ENCODE measurements around the gene SS18L1.
A peak's percentile ranks its signal among the peaks of the same experiment; 100 is the strongest.
"Not testable (repeated sequence)": the region's sequence is repeated elsewhere in the genome, so short reads cannot be mapped to it uniquely, and the experiment has no call there.

Gene SS18L1

GRCh38 chr20:62143081-62143956, at the start of gene SS18L1, which contains the start of gene PSMA7:
TSS of gene SS18L1 (plus strand) at chr20:62143769. CDS start at chr20:62143821, 52 bp downstream.
TSS of gene PSMA7 (minus strand) at chr20:62143394. CDS start at chr20:62143303, 91 bp downstream.
- peak; percentile 84 for DNase-seq (ENCODE audit: low spot score)

GRCh38 chr20:62096421-62097380, 46.9 kb upstream of the SS18L1 start:
- no peak for DNase-seq (ENCODE audit: low spot score)

- no peak for DNase-seq (ENCODE audit: low spot score)
Measured at GRCh38 chr20:62097881-62098407, 45.6 kb upstream of the SS18L1 start.

GRCh38 chr20:62101078-62101477, 42.5 kb upstream of the SS18L1 start:
- no peak for DNase-seq (ENCODE audit: low spot score)

GRCh38 chr20:62103508-62104233, 39.9 kb upstream of the SS18L1 start:
- DNase-seq (ENCODE audit: low spot score): no peak

GRCh38 chr20:62104234-62104789, 39.3 kb upstream of the SS18L1 start:
- no peak for DNase-seq (ENCODE audit: low spot score)

- DNase-seq (ENCODE audit: low spot score): no peak
Measured at GRCh38 chr20:62104791-62105345, 38.7 kb upstream of the SS18L1 start.

- DNase-seq (ENCODE audit: low spot score): no peak
Measured at GRCh38 chr20:62105592-62105991, 38.0 kb upstream of the SS18L1 start.

GRCh38 chr20:62111148-62111547, 32.4 kb upstream of the SS18L1 start:
- no peak for DNase-seq (ENCODE audit: low spot score)

GRCh38 chr20:62112368-62112767, 31.2 kb upstream of the SS18L1 start:
- no peak for DNase-seq (ENCODE audit: low spot score)

- no peak for DNase-seq (ENCODE audit: low spot score)
Measured at GRCh38 chr20:62114894-62115293, 28.7 kb upstream of the SS18L1 start.

GRCh38 chr20:62115800-62116407, 27.7 kb upstream of the SS18L1 start:
- not testable (repeated sequence) for DNase-seq (ENCODE audit: low spot score)

- DNase-seq (ENCODE audit: low spot score): no peak
Measured at GRCh38 chr20:62116558-62117361, 26.8 kb upstream of the SS18L1 start.

GRCh38 chr20:62117362-62117646, 26.3 kb upstream of the SS18L1 start:
- no peak for DNase-seq (ENCODE audit: low spot score)

GRCh38 chr20:62117658-62118057, 25.9 kb upstream of the SS18L1 start:
- DNase-seq (ENCODE audit: low spot score): peak; percentile 75

- no peak for DNase-seq (ENCODE audit: low spot score)
Measured at GRCh38 chr20:62118113-62119043, 25.2 kb upstream of the SS18L1 start.

GRCh38 chr20:62119115-62119514, 24.5 kb upstream of the SS18L1 start:
- no peak for DNase-seq (ENCODE audit: low spot score)

- DNase-seq (ENCODE audit: low spot score): no peak
Measured at GRCh38 chr20:62119591-62120364, 23.8 kb upstream of the SS18L1 start.
